ENCODE data around the gene SLC2A13.
"Not testable (repeated sequence)": the region's sequence is repeated elsewhere in the genome, so short reads cannot be mapped to it uniquely, and the experiment has no call there.

The SLC2A13 gene

GRCh38 chr12:39792938-39793337 is 312.9 kb downstream of the SLC2A13 start:
- H3K4me3 ChIP-seq (ENCODE audit: low read length): no peak overlapping the region
- no peaks in the 10 kb centered on the region for H3K4me1 ChIP-seq (ENCODE audit: control insufficient read depth, low read depth, low read length)
- H3K27me3 ChIP-seq (ENCODE audit: control insufficient read depth, insufficient read depth, low read length): no peaks in the 10 kb centered on the region
- no peak overlapping the region for H3K27ac ChIP-seq (ENCODE audit: low read length)
- no peaks in the 10 kb centered on the region for H3K9me3 ChIP-seq (ENCODE audit: control insufficient read depth, low read depth, low read length)
- H3K36me3 ChIP-seq (ENCODE audit: control insufficient read depth, low read depth, low read length): no peaks in the 10 kb centered on the region
- no peak overlapping the region for H3K9ac ChIP-seq (ENCODE audit: low read length)

GRCh38 chr12:39788239-39788638 is 317.6 kb downstream of the SLC2A13 start:
- Histone ChIP-seq H3K9ac (ENCODE audit: low read length) (no peak overlapping the region), H3K4me1 (ENCODE audit: control insufficient read depth, low read depth, low read length) (no peaks in the 10 kb centered on the region), H3K27me3 (ENCODE audit: control insufficient read depth, insufficient read depth, low read length) (no peaks in the 10 kb centered on the region), H3K36me3 (ENCODE audit: control insufficient read depth, low read depth, low read length) (no peaks in the 10 kb centered on the region), H3K4me3 (ENCODE audit: low read length) (no peak overlapping the region), H3K27ac (ENCODE audit: low read length) (no peak overlapping the region), H3K9me3 (ENCODE audit: control insufficient read depth, low read depth, low read length) (no peaks in the 10 kb centered on the region)

GRCh38 chr12:39785814-39786213 is 320.1 kb downstream of the SLC2A13 start:
- not testable (repeated sequence) for H3K4me3 ChIP-seq (ENCODE audit: low read length); H3K9me3 ChIP-seq (ENCODE audit: control insufficient read depth, low read depth, low read length); H3K9ac ChIP-seq (ENCODE audit: low read length); H3K27ac ChIP-seq (ENCODE audit: low read length); H3K4me1 ChIP-seq (ENCODE audit: control insufficient read depth, low read depth, low read length); H3K36me3 ChIP-seq (ENCODE audit: control insufficient read depth, low read depth, low read length); H3K27me3 ChIP-seq (ENCODE audit: control insufficient read depth, insufficient read depth, low read length)

GRCh38 chr12:39782026-39782545 is 323.8 kb downstream of the SLC2A13 start:
- Histone ChIP-seq H3K27ac (ENCODE audit: low read length) (no peak overlapping the region), H3K4me1 (ENCODE audit: control insufficient read depth, low read depth, low read length) (no peaks in the 10 kb centered on the region), H3K9ac (ENCODE audit: low read length) (no peak overlapping the region), H3K27me3 (ENCODE audit: control insufficient read depth, insufficient read depth, low read length) (no peaks in the 10 kb centered on the region), H3K4me3 (ENCODE audit: low read length) (no peak overlapping the region), H3K36me3 (ENCODE audit: control insufficient read depth, low read depth, low read length) (no peaks in the 10 kb centered on the region), H3K9me3 (ENCODE audit: control insufficient read depth, low read depth, low read length) (no peaks in the 10 kb centered on the region)

GRCh38 chr12:39780913-39781446 is 324.9 kb downstream of the SLC2A13 start:
- no peak overlapping the region for H3K9ac ChIP-seq (ENCODE audit: low read length)
- H3K4me1 ChIP-seq (ENCODE audit: control insufficient read depth, low read depth, low read length): no peaks in the 10 kb centered on the region
- H3K27ac ChIP-seq (ENCODE audit: low read length): no peak overlapping the region
- no peak overlapping the region for H3K4me3 ChIP-seq (ENCODE audit: low read length)
- no peaks in the 10 kb centered on the region for H3K9me3 ChIP-seq (ENCODE audit: control insufficient read depth, low read depth, low read length)
- no peaks in the 10 kb centered on the region for H3K36me3 ChIP-seq (ENCODE audit: control insufficient read depth, low read depth, low read length)
- H3K27me3 ChIP-seq (ENCODE audit: control insufficient read depth, insufficient read depth, low read length): no peaks in the 10 kb centered on the region

GRCh38 chr12:39780411-39780912 is 325.4 kb downstream of the SLC2A13 start:
- H3K27me3 ChIP-seq (ENCODE audit: control insufficient read depth, insufficient read depth, low read length): no peaks in the 10 kb centered on the region
- H3K9ac ChIP-seq (ENCODE audit: low read length): no peak overlapping the region
- no peaks in the 10 kb centered on the region for H3K9me3 ChIP-seq (ENCODE audit: control insufficient read depth, low read depth, low read length)
- H3K27ac ChIP-seq (ENCODE audit: low read length): no peak overlapping the region
- H3K4me3 ChIP-seq (ENCODE audit: low read length): no peak overlapping the region
- H3K4me1 ChIP-seq (ENCODE audit: control insufficient read depth, low read depth, low read length): no peaks in the 10 kb centered on the region
- no peaks in the 10 kb centered on the region for H3K36me3 ChIP-seq (ENCODE audit: control insufficient read depth, low read depth, low read length)

GRCh38 chr12:39779768-39780340 is 326.0 kb downstream of the SLC2A13 start:
- no peaks in the 10 kb centered on the region for H3K4me1 ChIP-seq (ENCODE audit: control insufficient read depth, low read depth, low read length)
- no peak overlapping the region for H3K9ac ChIP-seq (ENCODE audit: low read length)
- no peaks in the 10 kb centered on the region for H3K9me3 ChIP-seq (ENCODE audit: control insufficient read depth, low read depth, low read length)
- H3K36me3 ChIP-seq (ENCODE audit: control insufficient read depth, low read depth, low read length): no peaks in the 10 kb centered on the region
- H3K27me3 ChIP-seq (ENCODE audit: control insufficient read depth, insufficient read depth, low read length): no peaks in the 10 kb centered on the region
- H3K4me3 ChIP-seq (ENCODE audit: low read length): no peak overlapping the region
- no peak overlapping the region for H3K27ac ChIP-seq (ENCODE audit: low read length)

GRCh38 chr12:39777465-39777864 is 328.4 kb downstream of the SLC2A13 start:
- no peaks in the 10 kb centered on the region for H3K9me3 ChIP-seq (ENCODE audit: control insufficient read depth, low read depth, low read length)
- no peaks in the 10 kb centered on the region for H3K36me3 ChIP-seq (ENCODE audit: control insufficient read depth, low read depth, low read length)
- H3K27me3 ChIP-seq (ENCODE audit: control insufficient read depth, insufficient read depth, low read length): no peaks in the 10 kb centered on the region
- H3K27ac ChIP-seq (ENCODE audit: low read length): no peak overlapping the region
- H3K4me1 ChIP-seq (ENCODE audit: control insufficient read depth, low read depth, low read length): no peaks in the 10 kb centered on the region
- no peak overlapping the region for H3K4me3 ChIP-seq (ENCODE audit: low read length)
- no peak overlapping the region for H3K9ac ChIP-seq (ENCODE audit: low read length)

- Histone ChIP-seq H3K9ac (ENCODE audit: low read length) (no peak overlapping the region), H3K9me3 (ENCODE audit: control insufficient read depth, low read depth, low read length) (no peaks in the 10 kb centered on the region), H3K36me3 (ENCODE audit: control insufficient read depth, low read depth, low read length) (no peaks in the 10 kb centered on the region), H3K4me3 (ENCODE audit: low read length) (no peak overlapping the region), H3K27me3 (ENCODE audit: control insufficient read depth, insufficient read depth, low read length) (no peaks in the 10 kb centered on the region), H3K27ac (ENCODE audit: low read length) (no peak overlapping the region), H3K4me1 (ENCODE audit: control insufficient read depth, low read depth, low read length) (no peaks in the 10 kb centered on the region)
Observed at GRCh38 chr12:39773266-39773665, 332.6 kb downstream of the SLC2A13 start.

GRCh38 chr12:39772821-39773259 is 333.0 kb downstream of the SLC2A13 start:
- Histone ChIP-seq H3K27me3 (ENCODE audit: control insufficient read depth, insufficient read depth, low read length) (no peaks in the 10 kb centered on the region), H3K36me3 (ENCODE audit: control insufficient read depth, low read depth, low read length) (no peaks in the 10 kb centered on the region), H3K4me1 (ENCODE audit: control insufficient read depth, low read depth, low read length) (no peaks in the 10 kb centered on the region), H3K27ac (ENCODE audit: low read length) (no peak overlapping the region), H3K9ac (ENCODE audit: low read length) (no peak overlapping the region), H3K9me3 (ENCODE audit: control insufficient read depth, low read depth, low read length) (no peaks in the 10 kb centered on the region), H3K4me3 (ENCODE audit: low read length) (no peak overlapping the region)

- Histone ChIP-seq H3K9ac (ENCODE audit: low read length) (no peak overlapping the region), H3K36me3 (ENCODE audit: control insufficient read depth, low read depth, low read length) (no peaks in the 10 kb centered on the region), H3K4me1 (ENCODE audit: control insufficient read depth, low read depth, low read length) (no peaks in the 10 kb centered on the region), H3K4me3 (ENCODE audit: low read length) (no peak overlapping the region), H3K9me3 (ENCODE audit: control insufficient read depth, low read depth, low read length) (no peaks in the 10 kb centered on the region), H3K27ac (ENCODE audit: low read length) (no peak overlapping the region), H3K27me3 (ENCODE audit: control insufficient read depth, insufficient read depth, low read length) (no peaks in the 10 kb centered on the region)
Observed at GRCh38 chr12:39771456-39771855, 334.4 kb downstream of the SLC2A13 start.

- no peaks in the 10 kb centered on the region for H3K36me3 ChIP-seq (ENCODE audit: control insufficient read depth, low read depth, low read length)
- H3K27me3 ChIP-seq (ENCODE audit: control insufficient read depth, insufficient read depth, low read length): no peaks in the 10 kb centered on the region
- H3K4me3 ChIP-seq (ENCODE audit: low read length): no peak overlapping the region
- no peak overlapping the region for H3K9ac ChIP-seq (ENCODE audit: low read length)
- peaks cover 18% of the 10 kb centered on the region for H3K4me1 ChIP-seq (ENCODE audit: control insufficient read depth, low read depth, low read length)
- no peaks in the 10 kb centered on the region for H3K9me3 ChIP-seq (ENCODE audit: control insufficient read depth, low read depth, low read length)
- no peak overlapping the region for H3K27ac ChIP-seq (ENCODE audit: low read length)
Observed at GRCh38 chr12:39764944-39765560, 340.8 kb downstream of the SLC2A13 start.
